Retinal pigment epithelial cell (primary cell): ENCODE measurements around the gene NRXN2.

Experiments
- DNase-seq: peaks from one replicate; pipeline ENCODE4 v3.0.0-alpha.2; 2010; ENCODE audit warnings: low read depth
- H3K4me3 ChIP-seq: 2 replicates; pipeline ENCODE4 v1.5.1; 2011; ENCODE audit warnings: mild to moderate bottlenecking, low read length, control low read depth, moderate library complexity
- CTCF ChIP-seq: conservative IDR thresholded peaks from 2 replicates; pipeline ENCODE4 v1.5.1; 2011; ENCODE audit warnings: low read depth, low read length, control low read depth, inconsistent platforms

NRXN2 gene

GRCh38 chr11:64605656-64606585 lies 117.1 kb downstream of the NRXN2 start:
- H3K4me3 ChIP-seq, result no peak overlapping the region
- no peak for TF ChIP-seq CTCF
- DNase-seq, result no peak

GRCh38 chr11:64605244-64605560 lies 117.8 kb downstream of the NRXN2 start:
- TF ChIP-seq CTCF, result no peak
- no peak for DNase-seq
- no peak overlapping the region for H3K4me3 ChIP-seq

GRCh38 chr11:64604458-64605243 lies 118.3 kb downstream of the NRXN2 start:
- no peak overlapping the region for H3K4me3 ChIP-seq
- no peak for TF ChIP-seq CTCF
- DNase-seq, result no peak

GRCh38 chr11:64603411-64604110 lies 119.4 kb downstream of the NRXN2 start:
- no peak overlapping the region for H3K4me3 ChIP-seq
- DNase-seq, result no peak
- no peak for TF ChIP-seq CTCF

- DNase-seq, result no peak
- H3K4me3 ChIP-seq, result no peak overlapping the region
- no peak for TF ChIP-seq CTCF
These were observed 120.4 kb downstream of the NRXN2 start for GRCh38 chr11:64602466-64603070.

- no peak overlapping the region for H3K4me3 ChIP-seq
- TF ChIP-seq CTCF, result no peak
- no peak for DNase-seq
These were observed 121.2 kb downstream of the NRXN2 start for GRCh38 chr11:64601605-64602465.
